ENCODE results near the gene AP4E1.

DNA sequence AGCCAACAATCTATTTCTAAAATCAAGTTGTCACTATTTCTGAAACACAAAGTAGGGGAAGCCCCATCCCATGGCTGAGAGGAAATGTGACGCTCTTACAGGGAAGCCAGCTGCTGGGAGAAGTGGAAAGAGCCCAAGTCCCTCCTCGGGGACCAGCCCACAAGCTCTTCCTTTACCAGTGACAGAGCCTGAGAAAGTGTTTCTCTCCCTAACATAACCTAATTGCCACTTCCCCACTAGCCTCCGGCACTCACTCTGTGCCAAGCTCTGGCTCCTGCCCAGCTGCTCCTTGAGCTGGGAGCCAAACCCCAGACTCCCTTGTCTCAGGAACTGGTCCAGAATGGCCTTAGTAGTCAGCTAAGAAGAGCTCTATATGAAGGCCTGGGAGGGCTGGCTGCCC is 143.3 kb downstream of the AP4E1 start:
- TF ChIP-seq YY1 (IDR thresholded peaks at IDR 0.05; ENCODE audit: insufficient read depth, insufficient read length) (no peak), ZNF274 (IDR thresholded peaks at IDR 0.05; ENCODE audit: low read depth, low read length) (no peak)
